ENCODE data around the gene IL11RA.

Gene IL11RA

GRCh38 chr9:34653151-34654072, 1.4 kb downstream of the IL11RA start:
- DNase-seq (ENCODE audit: low read depth in 2 of 2) = no peak

- no peak for DNase-seq (ENCODE audit: low read depth in 2 of 2)
Observed at GRCh38 chr9:34654323-34655051, 2.5 kb downstream of the IL11RA start.

GRCh38 chr9:34655394-34655793, 3.4 kb downstream of the IL11RA start:
- DNase-seq (ENCODE audit: low read depth in 2 of 2) = no peak

- no peak for DNase-seq (ENCODE audit: low read depth in 2 of 2)
Observed at GRCh38 chr9:34656992-34657391, 5.0 kb downstream of the IL11RA start.

GRCh38 chr9:34658461-34658860, 6.5 kb downstream of the IL11RA start:
- DNase-seq (ENCODE audit: low read depth in 2 of 2) = no peak

GRCh38 chr9:34659592-34660253, 7.7 kb downstream of the IL11RA start:
- no peak for DNase-seq (ENCODE audit: low read depth in 2 of 2)

- DNase-seq (ENCODE audit: low read depth in 2 of 2) = no peak
Observed at GRCh38 chr9:34662526-34663302, 10.7 kb downstream of the IL11RA start, which contains the start of gene CCL27. CCL27 (minus strand) TSS chr9:34662657; CDS start chr9:34662633, 24 bp downstream.

- DNase-seq (ENCODE audit: low read depth in 2 of 2) = no peak
Observed at GRCh38 chr9:34663303-34663605, 11.3 kb downstream of the IL11RA start.

- DNase-seq (ENCODE audit: low read depth in 2 of 2) = peak; percentile 24 to 57
Observed at GRCh38 chr9:34664281-34665066, 12.5 kb downstream of the IL11RA start.

- no peak for DNase-seq (ENCODE audit: low read depth in 2 of 2)
Observed at GRCh38 chr9:34665067-34665380, 13.0 kb downstream of the IL11RA start.

GRCh38 chr9:34665381-34666250, 13.6 kb downstream of the IL11RA start:
- DNase-seq (ENCODE audit: low read depth in 2 of 2) = peak; percentile 68 to 79

- DNase-seq (ENCODE audit: low read depth in 2 of 2) = no peak
Observed at GRCh38 chr9:34669809-34670562, 18.0 kb downstream of the IL11RA start.

GRCh38 chr9:34671307-34671706, 19.3 kb downstream of the IL11RA start:
- DNase-seq (ENCODE audit: low read depth in 2 of 2) = no peak

- DNase-seq (ENCODE audit: low read depth in 2 of 2) = no peak
Observed at GRCh38 chr9:34674440-34674839, 22.5 kb downstream of the IL11RA start.

GRCh38 chr9:34675048-34675714, 23.2 kb downstream of the IL11RA start:
- peak in 1 of 2 donors; percentile 29 for DNase-seq (ENCODE audit: low read depth in 2 of 2)

GRCh38 chr9:34675869-34676268, 23.9 kb downstream of the IL11RA start:
- DNase-seq (ENCODE audit: low read depth in 2 of 2) = no peak

- no peak for DNase-seq (ENCODE audit: low read depth in 2 of 2)
Observed at GRCh38 chr9:34684145-34684544, 32.2 kb downstream of the IL11RA start.

- no peak for DNase-seq (ENCODE audit: low read depth in 2 of 2)
Observed at GRCh38 chr9:34684816-34685215, 32.8 kb downstream of the IL11RA start.

- DNase-seq (ENCODE audit: low read depth in 2 of 2) = no peak
Observed at GRCh38 chr9:34685591-34685990, 33.6 kb downstream of the IL11RA start.

Measured in stimulated activated CD8-positive, alpha-beta memory T cell treated with anti-CD3 and anti-CD28 coated beads, Interleukin-7, amount 100 ng/mL, for 1 hour (primary cell).